Measurements from ENCODE around the gene RFX2. TPM values are rescaled to one million over a fixed set of nuclear protein-coding genes. Genes with fewer than 3 reads are reported as not detected.

The RFX2 gene
- total and polyA plus RNA-seq, 4 donors: 0.67 to 5.1 (median 2.8) TPM

GRCh38 chr19:5971714-5972354 lies 138.5 kb downstream of the RFX2 start:
- Histone ChIP-seq H3K9me3 (ENCODE audit: control insufficient read depth in 4 of 4, low read length in 3 of 4) (no peaks in the 10 kb centered on the region), H3K27ac (ENCODE audit: low read depth in 1 of 2, low read length in 2 of 2) (no peak overlapping the region), H3K9ac (ENCODE audit: low read depth in 1 of 2, low read length in 2 of 2) (no peak overlapping the region), H3K36me3 (ENCODE audit: control insufficient read depth in 4 of 4, insufficient read depth in 3 of 4, low read depth in 1 of 4, low read length in 3 of 4) (peaks cover 0 to 3% (median 1%) of the 10 kb centered on the region in 4 donors), H3K4me3 (ENCODE audit: low read depth in 1 of 3, low read length in 3 of 3) (no peak overlapping the region), H3K27me3 (ENCODE audit: control insufficient read depth in 4 of 4, insufficient read depth in 4 of 4, low read length in 3 of 4) (no peaks in the 10 kb centered on the region), H3K4me1 (ENCODE audit: control insufficient read depth in 4 of 4, insufficient read depth in 4 of 4, low read length in 3 of 4) (peaks cover 8 to 39% (median 24%) of the 10 kb centered on the region in 4 donors)
- 93% methylated on average over 2 of the region's 2 CpGs for WGBS
- no peak for TF ChIP-seq YY1 (IDR thresholded peaks at IDR 0.05)
- TF ChIP-seq JUND (IDR thresholded peaks at IDR 0.05): no peak
- TF ChIP-seq ZBTB33 (IDR thresholded peaks at IDR 0.05): no peak
- no peak for TF ChIP-seq HNF4A (conservative IDR thresholded peaks at IDR 0.05)
- TF ChIP-seq MAX (IDR thresholded peaks at IDR 0.05): no peak
- no peak for TF ChIP-seq EGR1 (IDR thresholded peaks at IDR 0.05; ENCODE audit: low read depth in 2 of 2)
- DNase-seq (ENCODE audit: low spot score): no peak

GRCh38 chr19:5969476-5969875 lies 140.8 kb downstream of the RFX2 start:
- no peak overlapping the region for H3K4me3 ChIP-seq (ENCODE audit: low read depth in 1 of 3, low read length in 3 of 3)
- DNase-seq (ENCODE audit: low spot score): no peak
- no peak overlapping the region for H3K27ac ChIP-seq (ENCODE audit: low read depth in 1 of 2, low read length in 2 of 2)
- H3K9ac ChIP-seq (ENCODE audit: low read depth in 1 of 2, low read length in 2 of 2): no peak overlapping the region
- H3K27me3 ChIP-seq (ENCODE audit: control insufficient read depth in 4 of 4, insufficient read depth in 4 of 4, low read length in 3 of 4): no peaks in the 10 kb centered on the region
- 95% methylated on average over 8 of the region's 8 CpGs for whole genome bisulfite sequencing
- H3K9me3 ChIP-seq (ENCODE audit: control insufficient read depth in 4 of 4, low read length in 3 of 4): no peaks in the 10 kb centered on the region
- TF ChIP-seq RAD21 (IDR thresholded peaks at IDR 0.05): no peak
- no peak for TF ChIP-seq HNF4A (conservative IDR thresholded peaks at IDR 0.05)
- TF ChIP-seq NR2F2 (IDR thresholded peaks at IDR 0.05): no peak
- no peak for TF ChIP-seq FOXA1 (IDR thresholded peaks at IDR 0.05)
- TF ChIP-seq HNF4G (IDR thresholded peaks at IDR 0.05): no peak
- no peak for TF ChIP-seq REST (IDR thresholded peaks at IDR 0.05)
- TF ChIP-seq TAF1 (conservative IDR thresholded peaks at IDR 0.05): no peak
- no peak for TF ChIP-seq RXRA (IDR thresholded peaks at IDR 0.05)
- no peak for TF ChIP-seq SP1 (IDR thresholded peaks at IDR 0.05)
- no peak for TF ChIP-seq FOXA2 (IDR thresholded peaks at IDR 0.05)
- no peak for TF ChIP-seq YY1 (IDR thresholded peaks at IDR 0.05)
- no peak for TF ChIP-seq ATF3 (IDR thresholded peaks at IDR 0.05)
- no peak for TF ChIP-seq CTCF (IDR thresholded peaks at IDR 0.05; ENCODE audit: low read depth, low read length, missing input control)
- TF ChIP-seq JUND (IDR thresholded peaks at IDR 0.05): no peak
- peaks cover 2 to 25% (median 11%) of the 10 kb centered on the region in 4 donors for H3K4me1 ChIP-seq (ENCODE audit: control insufficient read depth in 4 of 4, insufficient read depth in 4 of 4, low read length in 3 of 4)
- H3K36me3 ChIP-seq (ENCODE audit: control insufficient read depth in 4 of 4, insufficient read depth in 3 of 4, low read depth in 1 of 4, low read length in 3 of 4): peaks cover 0 to 3% (median 1%) of the 10 kb centered on the region in 4 donors
